ENCODE results near the gene IGIP.
A peak's percentile ranks its signal among the peaks of the same experiment; 100 is the strongest.

The IGIP gene

DNA sequence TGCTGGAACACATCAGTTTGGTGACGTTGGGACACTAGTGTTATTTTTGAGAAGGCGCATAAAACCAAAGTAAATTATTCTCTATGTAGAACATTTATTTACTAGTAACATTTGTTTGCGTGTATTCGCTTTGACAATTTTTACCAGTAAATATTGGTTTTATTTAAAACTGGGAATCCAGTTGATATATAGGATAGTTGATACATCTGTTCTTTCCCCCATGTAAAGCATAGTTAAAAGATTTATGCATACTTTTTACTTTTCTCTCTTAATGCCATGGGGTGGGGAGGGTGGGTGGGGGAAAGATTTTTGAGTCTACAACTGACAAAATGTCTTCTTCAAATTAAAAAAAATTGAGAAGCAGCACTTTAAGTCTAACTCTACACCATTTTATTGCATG is at the start of gene IGIP:
IGIP (plus strand) TSS at position 301 of the 400 bp plus-strand sequence. CDS start 2,540 bp downstream, outside the sequence.
- no peak for DNase-seq

DNA sequence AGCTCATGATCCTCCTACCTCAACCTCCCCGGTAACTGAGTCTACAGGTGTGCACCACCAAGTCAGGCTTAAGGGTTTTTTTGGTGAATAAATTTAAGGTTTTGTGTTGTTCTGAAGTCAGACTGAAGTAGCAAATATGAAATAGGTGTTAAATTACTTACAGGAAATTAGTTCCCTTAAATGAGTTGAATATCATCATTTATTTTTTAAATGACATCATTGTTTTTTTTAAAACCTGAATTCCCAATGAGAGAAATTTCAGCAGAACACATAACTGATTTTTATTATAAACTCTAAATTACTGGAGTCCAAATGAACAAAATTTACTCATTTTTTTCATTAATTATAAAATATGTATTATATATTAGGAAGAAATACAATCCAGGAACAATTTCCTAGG is 49.6 kb upstream of the IGIP start:
- DNase-seq, result no peak

DNA sequence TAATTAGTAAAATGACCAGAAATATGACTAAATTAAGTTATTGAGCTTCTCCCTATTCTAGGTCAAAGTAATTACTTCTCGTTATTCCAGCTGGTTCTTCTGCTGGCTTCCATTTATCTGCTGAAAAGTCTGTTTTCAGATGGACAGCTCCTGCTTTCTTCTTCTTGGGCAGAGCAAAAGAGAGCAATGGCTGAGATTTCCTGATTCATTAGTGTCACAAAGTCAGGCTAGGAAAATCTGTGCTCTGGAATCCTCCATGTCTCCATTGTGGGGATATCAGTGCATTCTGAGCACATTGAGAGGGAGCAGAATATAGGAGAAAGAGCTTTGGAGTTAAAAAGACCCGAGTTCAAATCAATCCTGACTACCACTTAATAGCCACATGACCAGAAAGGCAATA is 48.9 kb upstream of the IGIP start:
- DNase-seq, result no peak

DNA sequence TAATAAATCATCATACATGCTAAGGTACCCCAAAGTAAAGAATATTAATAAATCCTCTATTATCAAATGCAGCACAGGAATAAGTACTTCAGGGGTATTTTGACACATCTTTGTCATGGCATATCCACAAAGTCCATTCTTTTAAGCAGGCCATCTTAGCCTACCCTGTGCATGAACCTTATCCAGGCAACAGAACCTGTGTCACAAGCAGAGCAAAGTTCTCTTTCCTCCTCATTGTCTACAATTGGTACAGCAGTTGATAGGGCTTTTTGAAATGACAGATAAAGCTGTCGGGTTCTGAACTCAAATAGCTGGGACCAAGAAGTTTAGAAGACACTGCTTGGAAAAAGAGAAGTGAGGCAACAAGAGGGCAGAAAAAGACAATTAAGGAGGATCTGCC is 42.6 kb upstream of the IGIP start:
- no peak for DNase-seq

GRCh38 chr5:140083650-140084049 is 42.1 kb upstream of the IGIP start:
- no peak for DNase-seq

- no peak for DNase-seq
Observed at GRCh38 chr5:140084541-140084940, 41.2 kb upstream of the IGIP start.

GRCh38 chr5:140090251-140090650 is 35.5 kb upstream of the IGIP start:
- DNase-seq, result no peak

DNA sequence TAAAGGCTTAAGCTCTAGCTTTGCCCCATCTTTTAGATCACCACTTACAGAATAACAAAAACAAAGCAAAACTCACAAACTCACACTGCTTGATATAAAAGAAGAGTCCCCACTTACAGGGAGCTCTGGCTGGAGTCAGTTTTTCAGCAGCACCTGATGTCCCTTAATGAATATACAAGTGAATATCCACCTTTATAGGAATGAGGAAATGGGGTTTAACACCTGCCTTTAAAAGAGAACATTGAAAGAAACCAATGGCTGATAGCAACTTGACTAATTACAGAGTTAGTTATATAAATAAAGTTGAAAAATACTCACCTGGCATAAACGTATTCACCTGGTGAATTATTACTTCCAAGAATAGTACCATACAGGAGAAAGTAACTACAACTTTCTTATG is 32.6 kb upstream of the IGIP start:
- no peak for DNase-seq

DNA sequence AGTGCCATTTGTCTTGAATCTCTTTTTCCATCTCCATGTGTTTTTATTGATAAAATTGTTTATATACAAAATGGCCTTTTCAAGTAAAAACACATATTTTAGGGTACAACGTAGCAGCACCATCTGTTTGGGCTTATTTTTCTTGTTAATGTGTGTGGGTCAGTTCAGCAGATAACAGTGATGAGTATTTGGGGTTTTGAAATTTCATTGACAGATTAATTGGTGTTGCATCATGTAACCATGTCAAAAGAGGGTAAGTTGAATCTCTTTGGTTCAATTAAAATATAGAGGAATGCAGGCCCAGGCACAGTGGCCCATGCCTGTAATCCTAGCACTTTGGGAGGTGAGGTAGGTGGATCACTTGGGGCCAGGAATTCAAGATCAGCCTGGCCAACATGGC is 31.9 kb upstream of the IGIP start:
- no peak for DNase-seq

- no peak for DNase-seq
Observed at GRCh38 chr5:140094889-140095288, 30.8 kb upstream of the IGIP start.

GRCh38 chr5:140101179-140101578 is 24.6 kb upstream of the IGIP start:
- DNase-seq, result no peak

DNA sequence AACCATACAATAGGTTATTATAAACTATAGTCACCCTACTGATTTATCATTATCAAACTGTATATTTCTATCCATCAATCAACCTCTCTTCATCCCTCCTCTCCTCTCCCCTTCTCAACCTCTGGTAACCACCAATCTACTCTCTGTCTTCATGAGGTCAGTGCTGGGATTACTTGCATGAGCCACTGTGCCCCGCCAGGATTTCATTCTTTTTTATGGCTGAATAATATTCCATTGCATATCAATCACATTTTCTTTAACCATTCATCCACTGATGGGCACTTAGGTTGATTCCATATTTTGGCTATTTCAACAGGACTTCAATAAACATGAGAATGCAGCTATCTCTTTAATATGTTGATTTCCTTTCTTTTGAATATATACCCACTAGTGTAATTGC is 22.6 kb upstream of the IGIP start:
- DNase-seq, result no peak

DNA sequence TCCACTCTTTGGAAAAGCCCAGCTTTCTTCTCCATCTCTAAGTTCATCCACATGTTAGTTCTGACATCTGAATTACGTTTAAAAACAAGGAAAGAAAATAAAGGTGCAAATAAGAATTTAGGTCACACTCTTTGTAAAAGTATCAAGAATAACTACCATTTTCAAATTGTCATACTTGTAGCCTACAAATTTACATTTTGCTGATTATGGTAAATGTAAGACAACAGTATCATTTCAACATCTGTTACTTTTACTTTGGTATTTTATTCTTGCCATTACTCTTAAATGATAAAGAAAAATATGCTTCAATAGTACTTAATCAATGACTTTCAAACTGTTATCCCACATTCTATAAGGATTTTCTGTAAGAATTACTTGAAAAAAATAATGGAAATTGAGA is 21.6 kb upstream of the IGIP start:
- no peak for DNase-seq

GRCh38 chr5:140106101-140106500 is 19.6 kb upstream of the IGIP start:
- no peak for DNase-seq

GRCh38 chr5:140106805-140107311 is 18.9 kb upstream of the IGIP start:
- DNase-seq, result no peak

DNA sequence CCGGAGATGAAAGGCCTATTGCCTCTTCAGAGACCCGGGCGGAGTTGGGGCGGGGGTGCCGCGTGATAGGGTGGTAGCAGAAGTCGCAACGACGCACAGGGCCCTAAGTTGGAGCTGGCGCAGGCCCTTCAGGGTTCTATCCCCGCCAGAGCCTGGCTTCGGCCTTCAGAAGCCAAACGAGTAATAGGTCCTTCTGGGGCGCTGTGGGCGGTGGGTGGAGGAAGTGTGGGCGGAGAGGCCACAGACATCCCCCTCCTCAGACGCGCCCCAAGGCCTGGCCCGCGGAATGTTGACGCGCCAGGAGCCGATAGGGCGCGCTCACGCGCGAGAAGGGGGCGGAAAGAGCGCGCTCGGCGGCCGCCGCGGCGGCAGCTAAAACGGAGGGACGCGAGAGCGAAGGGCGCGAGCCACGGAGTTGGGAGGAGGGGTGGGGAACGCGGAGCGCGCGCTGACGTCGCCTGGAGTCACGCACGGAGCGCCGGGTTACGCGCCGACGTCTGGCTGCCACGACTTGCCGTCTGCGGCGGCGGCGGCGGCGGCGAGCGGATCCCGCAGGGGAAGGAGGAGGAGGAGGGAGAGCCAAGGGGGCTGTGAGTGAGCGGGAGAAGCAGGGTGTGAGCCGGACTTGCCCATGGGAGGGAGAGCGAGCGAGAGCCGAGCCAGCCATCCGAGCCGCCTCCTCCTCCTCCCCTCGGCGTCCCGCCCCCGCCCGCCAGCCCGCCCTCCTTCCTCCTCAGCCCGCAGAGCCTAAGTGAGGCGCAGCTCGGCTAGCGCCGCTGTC is 18.2 kb upstream of the IGIP start:
- DNase-seq, result peak; percentile 91 to 92

GRCh38 chr5:140108093-140109017 is 17.4 kb upstream of the IGIP start:
- DNase-seq, result peak; percentile 35 to 41

DNA sequence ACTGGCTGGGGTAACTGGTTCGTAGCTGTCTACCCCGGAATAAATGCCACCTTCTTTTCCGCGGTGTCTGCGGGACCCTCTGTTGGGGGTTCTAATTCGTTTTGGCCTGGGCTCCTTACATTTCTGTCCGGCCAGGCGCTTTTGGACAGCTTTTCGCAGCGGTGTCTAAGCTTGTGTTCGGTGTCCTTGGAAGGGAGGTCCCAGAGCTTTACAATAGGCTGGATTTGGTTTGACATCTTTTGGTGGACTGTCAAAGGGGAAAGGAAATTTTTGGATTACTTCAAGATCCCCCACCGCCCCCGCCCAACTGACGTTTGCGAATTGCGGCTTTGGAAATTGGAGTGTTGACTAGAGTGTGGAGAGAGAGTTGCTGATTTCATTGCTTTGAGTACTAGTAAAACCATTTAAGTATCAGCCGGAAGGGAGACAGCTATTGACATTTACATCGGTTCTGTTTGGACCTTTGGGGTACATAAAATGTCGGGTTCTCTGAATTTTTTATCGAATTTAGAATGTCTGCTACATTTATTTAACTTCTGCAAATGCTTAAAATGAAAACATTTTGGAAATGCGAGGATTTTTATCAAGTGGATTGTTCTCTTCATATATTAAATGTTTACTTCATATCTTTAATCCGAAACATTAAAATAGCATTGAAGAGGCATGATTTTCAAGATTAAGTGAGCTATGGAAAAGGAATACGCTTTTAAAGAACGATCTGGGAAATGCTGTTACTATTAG is 16.5 kb upstream of the IGIP start:
- DNase-seq, result no peak

- no peak for DNase-seq
Observed at GRCh38 chr5:140109759-140110645, 15.7 kb upstream of the IGIP start.

DNA sequence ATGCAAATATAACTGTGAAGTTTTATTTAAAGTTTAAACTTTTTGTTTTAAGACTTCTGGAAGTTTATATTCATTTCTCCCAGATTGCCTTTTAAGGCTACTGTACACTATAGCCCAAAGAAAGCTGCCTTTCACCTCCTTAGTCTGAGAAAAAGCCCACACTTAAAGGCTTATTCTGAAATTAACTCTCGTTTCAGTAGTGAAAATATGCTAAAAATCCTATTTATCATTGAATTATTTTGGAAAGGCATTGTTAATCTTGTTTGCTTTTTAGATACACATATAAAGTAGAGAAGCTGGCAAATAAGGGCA is 15.1 kb upstream of the IGIP start:
- DNase-seq, result no peak

DNA sequence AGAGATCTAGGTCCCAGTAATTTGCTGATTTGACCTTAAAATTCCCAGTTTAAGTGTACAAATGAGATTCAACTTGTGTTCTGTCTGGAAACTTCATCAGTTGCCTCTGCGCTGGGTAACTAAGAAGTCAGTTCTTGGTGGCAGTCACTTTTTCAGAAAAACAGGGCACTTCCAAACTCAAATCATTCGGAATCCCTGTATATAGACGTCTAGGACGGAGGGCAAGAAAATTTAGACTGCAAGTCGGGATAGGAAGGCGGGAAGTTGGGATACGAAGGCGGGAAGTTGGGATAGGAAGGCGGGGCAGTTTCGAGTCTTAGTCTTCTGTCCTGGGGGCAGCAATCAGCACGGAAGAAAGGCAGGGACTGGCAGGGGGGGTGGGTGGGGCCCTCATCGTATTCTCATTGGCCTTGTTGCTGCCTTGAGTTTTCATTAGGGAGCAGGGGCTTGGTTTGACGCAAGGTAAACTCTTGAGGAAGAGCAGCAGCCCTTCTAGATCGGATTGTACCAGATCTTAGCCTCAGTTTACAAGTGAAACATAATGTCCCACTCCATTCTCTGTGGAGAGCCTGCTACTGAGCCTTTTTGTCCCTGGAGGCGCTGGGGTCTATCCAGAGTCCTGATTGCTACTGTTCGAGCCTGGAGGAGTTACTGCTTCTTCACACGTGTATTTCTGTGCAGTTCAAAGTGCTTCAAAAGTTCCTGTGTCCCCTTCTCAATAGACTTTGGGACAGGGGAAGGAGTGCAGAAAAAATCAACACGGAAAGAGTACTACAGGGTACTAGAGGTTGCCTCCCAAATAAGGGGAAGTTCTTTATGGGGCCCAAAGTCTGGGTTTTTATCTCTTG is 14.5 kb upstream of the IGIP start:
- DNase-seq, result no peak
